ENCODE results near the gene LMAN2.
"Not testable (repeated sequence)": the region's sequence is repeated elsewhere in the genome, so short reads cannot be mapped to it uniquely, and the experiment has no call there.

The LMAN2 gene

DNA sequence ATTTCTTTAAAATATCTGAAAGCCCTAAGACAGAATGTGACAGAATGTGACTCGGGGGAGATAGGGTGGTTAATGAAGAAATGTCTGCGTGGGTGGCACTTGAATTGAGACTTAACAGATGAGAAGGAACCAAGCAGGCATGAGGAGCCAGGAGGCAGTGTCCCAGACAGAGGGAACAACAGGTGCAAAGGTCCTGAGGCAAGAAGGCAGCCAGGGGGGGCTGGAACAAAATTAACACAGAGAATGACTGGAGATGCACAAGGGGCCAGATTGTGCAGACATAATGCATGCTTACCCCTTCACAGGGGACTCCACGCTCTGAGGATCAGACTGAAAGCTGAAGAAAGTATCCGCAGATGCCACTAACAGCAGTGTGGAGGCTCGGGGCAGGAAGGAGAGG is 1.7 kb downstream of the LMAN2 start:
- TF ChIP-seq, protein P1, sequence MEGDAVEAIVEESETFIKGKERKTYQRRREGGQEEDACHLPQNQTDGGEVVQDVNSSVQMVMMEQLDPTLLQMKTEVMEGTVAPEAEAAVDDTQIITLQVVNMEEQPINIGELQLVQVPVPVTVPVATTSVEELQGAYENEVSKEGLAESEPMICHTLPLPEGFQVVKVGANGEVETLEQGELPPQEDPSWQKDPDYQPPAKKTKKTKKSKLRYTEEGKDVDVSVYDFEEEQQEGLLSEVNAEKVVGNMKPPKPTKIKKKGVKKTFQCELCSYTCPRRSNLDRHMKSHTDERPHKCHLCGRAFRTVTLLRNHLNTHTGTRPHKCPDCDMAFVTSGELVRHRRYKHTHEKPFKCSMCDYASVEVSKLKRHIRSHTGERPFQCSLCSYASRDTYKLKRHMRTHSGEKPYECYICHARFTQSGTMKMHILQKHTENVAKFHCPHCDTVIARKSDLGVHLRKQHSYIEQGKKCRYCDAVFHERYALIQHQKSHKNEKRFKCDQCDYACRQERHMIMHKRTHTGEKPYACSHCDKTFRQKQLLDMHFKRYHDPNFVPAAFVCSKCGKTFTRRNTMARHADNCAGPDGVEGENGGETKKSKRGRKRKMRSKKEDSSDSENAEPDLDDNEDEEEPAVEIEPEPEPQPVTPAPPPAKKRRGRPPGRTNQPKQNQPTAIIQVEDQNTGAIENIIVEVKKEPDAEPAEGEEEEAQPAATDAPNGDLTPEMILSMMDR (IDR thresholded peaks at IDR 0.05; ENCODE audit: extremely low read depth, missing control alignments) = no peak

DNA sequence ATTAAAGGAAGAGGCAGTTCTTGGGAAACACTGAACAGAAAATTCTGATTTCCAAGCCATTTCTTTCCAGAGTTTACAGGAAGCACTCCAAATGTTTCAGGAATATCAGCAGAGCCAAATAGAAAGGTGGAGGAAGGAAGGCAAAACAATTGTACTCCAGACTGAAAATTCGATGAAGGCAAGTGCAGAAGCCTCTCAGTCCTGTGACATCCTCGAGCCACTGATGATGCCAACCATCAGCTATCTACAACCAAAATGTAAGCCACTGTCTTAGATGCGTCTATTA is 2.2 kb downstream of the LMAN2 start:
- TF ChIP-seq, protein P1 (IDR thresholded peaks at IDR 0.05; ENCODE audit: extremely low read depth, missing control alignments) = no peak
- no peak for DNase-seq (ENCODE audit: low spot score)

More for the DNA sequence above, 1.7 kb downstream of the LMAN2 start:
- no peak for DNase-seq (ENCODE audit: low spot score)

DNA sequence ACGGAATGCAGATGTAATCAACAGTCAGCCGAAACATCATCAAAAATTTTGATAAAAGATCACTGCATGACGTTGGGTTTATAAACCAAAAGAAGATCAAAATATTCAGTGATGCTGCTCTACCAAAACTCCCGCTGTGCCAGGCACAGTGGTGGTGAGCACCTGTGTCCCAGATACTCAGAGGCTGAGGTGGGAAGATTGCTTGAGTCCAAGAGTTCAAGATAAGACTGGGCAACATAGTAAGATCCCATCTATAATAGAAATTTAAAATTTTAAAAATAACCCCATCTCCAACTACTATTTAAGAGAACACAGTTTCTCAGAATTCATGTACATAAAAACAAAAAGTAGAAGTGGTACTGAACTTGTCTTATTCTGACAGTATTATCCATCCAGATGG is 3.8 kb downstream of the LMAN2 start:
- TF ChIP-seq, protein P1 (IDR thresholded peaks at IDR 0.05; ENCODE audit: extremely low read depth, missing control alignments) = no peak
- DNase-seq (ENCODE audit: low spot score) = no peak

DNA sequence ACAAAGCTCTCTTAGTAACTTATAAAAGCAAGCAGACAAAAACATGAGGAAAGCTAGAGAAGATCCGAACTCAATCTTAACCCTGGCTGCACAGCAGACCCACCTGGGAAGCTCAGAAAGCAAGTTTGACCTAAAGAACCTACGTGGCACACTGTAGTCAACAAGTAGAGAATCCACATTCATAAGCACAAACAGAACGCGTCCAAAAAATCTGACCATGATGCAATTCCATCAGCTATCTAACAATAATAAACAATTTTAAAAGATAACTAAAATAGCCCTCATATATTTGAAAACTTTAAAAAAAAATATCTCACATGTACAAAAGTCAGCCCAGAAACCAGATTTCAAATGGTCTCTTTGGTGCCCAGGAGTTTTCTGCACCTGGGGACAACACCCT is 4.6 kb downstream of the LMAN2 start:
- TF ChIP-seq, protein P1 (IDR thresholded peaks at IDR 0.05; ENCODE audit: extremely low read depth, missing control alignments) = no peak
- no peak for DNase-seq (ENCODE audit: low spot score)

DNA sequence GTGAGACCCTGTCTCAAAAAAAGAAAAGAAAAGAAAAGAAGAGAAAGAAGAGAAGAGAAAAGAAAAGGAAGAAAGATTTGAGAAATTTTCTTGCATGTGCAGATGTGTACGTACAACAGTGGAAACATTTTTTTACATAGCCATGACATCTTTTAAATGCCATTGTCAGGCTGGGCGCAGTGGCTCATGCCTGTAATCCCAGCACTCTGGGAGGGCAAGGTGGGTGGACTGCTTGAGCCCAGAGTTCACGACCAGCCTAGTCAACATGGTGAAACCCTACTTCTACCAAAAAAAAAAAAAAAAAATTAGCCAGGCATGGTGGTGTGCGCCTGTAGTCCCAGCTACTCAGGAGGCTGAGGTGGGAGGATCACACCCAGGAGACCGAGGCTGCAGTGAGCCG is 6.6 kb downstream of the LMAN2 start:
- DNase-seq (ENCODE audit: low spot score) = no peak
- TF ChIP-seq, protein P1 (IDR thresholded peaks at IDR 0.05; ENCODE audit: extremely low read depth, missing control alignments) = no peak

DNA sequence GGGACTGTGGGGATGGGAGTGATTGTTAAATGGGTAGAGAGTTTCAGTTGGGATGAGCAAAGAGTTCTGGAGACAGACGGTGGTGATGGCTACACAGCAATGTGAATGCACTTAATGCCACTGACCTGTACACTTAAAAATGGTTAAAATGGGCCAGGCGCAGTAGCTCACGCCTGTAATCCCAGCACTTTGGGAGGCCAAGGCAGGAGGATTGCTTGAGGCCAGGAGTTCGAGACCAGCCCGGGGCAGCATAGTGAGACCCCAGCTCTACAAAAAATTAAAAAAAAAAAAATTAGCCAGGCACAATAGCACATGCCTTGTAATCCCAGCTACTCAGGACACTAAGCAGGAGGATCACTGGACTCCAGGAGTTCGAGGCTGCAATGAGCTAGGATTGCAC is 7.7 kb downstream of the LMAN2 start:
- TF ChIP-seq, protein P1 (IDR thresholded peaks at IDR 0.05; ENCODE audit: extremely low read depth, missing control alignments) = no peak
- no peak for DNase-seq (ENCODE audit: low spot score)

DNA sequence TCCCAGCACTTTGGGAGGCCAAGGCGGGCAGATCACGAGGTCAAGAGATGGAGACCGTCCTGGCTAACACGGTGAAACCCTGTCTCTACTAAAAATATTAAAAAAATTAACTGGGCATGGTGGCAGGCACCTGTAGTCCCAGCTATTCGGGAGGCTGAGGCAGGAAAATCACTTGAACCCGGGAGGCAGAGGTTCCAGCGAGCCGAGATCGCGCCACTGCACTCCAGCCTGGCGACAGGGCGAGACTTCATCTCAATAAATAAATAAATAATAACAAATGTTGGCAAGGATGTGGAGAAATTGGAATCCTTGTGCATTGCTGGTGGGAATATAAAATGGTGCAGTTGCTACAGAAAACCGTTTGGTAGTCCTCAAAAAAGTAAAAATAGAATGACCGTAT is 8.5 kb downstream of the LMAN2 start:
- not testable (repeated sequence) for DNase-seq (ENCODE audit: low spot score)

DNA sequence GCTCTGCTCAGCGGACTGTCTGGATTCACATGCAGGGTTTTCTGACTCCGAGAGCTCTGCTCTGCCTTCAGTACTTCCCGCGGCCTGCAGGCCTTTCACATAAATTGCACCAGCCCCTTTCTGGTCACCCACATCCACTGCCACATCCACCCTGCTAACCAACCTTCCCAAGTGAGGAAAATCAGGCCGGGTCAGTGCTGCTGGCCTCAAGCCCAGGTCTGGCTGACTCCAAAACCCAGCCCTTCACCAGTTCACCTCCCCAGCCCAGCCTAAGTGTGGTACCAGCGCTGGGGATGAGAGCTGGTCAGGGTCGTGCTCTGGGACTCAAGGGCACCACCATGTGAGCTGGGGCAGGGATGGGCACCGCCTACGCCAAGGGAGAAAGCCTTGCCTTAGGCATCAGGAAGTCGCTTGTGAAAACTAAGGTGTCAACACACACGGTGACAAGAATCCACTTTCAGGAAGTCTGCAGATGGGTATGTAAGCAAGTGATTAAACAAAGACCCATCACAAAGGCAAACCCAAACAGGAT is 12.3 kb downstream of the LMAN2 start:
- no peak for DNase-seq (ENCODE audit: low spot score)

More for the DNA sequence above, 12.3 kb downstream of the LMAN2 start:
- TF ChIP-seq, protein P1 (IDR thresholded peaks at IDR 0.05; ENCODE audit: extremely low read depth, missing control alignments) = no peak
